GM12801 (cell line): Measurements from ENCODE around the gene LZTS2.

Experiments
- TF ChIP-seq, protein P1 (sequence below): IDR thresholded peaks from one replicate; pipeline ENCODE4 v1.5.1; 2011; ENCODE audit warnings: control low read depth; ENCODE audit not compliant: insufficient read length; ENCODE audit errors: extremely low read depth

Gene LZTS2

DNA sequence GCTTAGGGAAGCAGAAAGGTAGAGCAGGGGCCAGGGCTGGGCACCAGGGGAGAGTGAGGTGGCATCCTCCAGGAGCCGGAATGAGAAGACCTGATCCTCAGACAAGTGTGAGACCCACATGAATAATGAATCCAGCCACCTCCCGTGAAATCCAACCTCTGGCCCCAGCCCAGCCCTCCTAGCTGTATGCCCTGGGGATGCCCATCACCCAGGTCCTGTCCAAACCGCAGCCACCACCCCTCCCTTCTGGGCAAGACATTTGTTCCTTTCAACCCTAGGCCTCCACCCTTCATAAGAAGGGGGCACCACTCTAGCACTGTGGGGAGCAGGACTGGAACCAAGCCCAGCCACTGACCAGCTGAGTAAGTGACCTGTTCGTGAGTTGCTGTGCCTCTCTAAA, 21.6 kb downstream of the LZTS2 start:
- TF ChIP-seq, protein P1, sequence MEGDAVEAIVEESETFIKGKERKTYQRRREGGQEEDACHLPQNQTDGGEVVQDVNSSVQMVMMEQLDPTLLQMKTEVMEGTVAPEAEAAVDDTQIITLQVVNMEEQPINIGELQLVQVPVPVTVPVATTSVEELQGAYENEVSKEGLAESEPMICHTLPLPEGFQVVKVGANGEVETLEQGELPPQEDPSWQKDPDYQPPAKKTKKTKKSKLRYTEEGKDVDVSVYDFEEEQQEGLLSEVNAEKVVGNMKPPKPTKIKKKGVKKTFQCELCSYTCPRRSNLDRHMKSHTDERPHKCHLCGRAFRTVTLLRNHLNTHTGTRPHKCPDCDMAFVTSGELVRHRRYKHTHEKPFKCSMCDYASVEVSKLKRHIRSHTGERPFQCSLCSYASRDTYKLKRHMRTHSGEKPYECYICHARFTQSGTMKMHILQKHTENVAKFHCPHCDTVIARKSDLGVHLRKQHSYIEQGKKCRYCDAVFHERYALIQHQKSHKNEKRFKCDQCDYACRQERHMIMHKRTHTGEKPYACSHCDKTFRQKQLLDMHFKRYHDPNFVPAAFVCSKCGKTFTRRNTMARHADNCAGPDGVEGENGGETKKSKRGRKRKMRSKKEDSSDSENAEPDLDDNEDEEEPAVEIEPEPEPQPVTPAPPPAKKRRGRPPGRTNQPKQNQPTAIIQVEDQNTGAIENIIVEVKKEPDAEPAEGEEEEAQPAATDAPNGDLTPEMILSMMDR: no peak

DNA sequence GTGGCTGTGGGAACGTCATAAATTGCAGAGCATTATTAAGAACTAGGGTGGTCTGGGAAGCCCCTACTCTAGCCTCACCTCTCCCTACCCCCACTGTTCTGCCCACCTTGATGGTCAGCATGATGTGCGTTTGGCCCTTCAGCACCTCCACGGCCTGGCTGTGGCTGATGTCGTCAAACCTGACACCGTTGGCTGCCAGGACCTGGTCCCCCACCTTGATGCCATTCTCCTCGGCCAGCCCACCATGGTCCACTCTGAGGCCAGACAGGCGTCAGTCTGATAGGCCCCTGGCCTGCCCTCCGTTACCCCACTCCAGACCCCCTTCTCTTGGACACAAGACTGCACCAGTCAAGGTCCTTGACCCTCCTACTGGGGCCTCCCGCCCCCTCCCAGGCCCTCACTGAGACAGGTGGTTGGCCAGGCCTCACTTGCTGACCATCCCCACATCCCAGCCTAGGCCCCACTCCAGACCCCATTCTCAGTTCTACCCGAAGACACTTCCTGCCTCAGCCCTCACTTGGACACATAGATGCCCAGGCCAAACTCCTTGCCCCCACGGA, 22.2 kb downstream of the LZTS2 start:
- TF ChIP-seq, protein P1: no peak

GRCh38 chr10:101022967-101023705, 23.5 kb downstream of the LZTS2 start:
- TF ChIP-seq, protein P1: no peak

DNA sequence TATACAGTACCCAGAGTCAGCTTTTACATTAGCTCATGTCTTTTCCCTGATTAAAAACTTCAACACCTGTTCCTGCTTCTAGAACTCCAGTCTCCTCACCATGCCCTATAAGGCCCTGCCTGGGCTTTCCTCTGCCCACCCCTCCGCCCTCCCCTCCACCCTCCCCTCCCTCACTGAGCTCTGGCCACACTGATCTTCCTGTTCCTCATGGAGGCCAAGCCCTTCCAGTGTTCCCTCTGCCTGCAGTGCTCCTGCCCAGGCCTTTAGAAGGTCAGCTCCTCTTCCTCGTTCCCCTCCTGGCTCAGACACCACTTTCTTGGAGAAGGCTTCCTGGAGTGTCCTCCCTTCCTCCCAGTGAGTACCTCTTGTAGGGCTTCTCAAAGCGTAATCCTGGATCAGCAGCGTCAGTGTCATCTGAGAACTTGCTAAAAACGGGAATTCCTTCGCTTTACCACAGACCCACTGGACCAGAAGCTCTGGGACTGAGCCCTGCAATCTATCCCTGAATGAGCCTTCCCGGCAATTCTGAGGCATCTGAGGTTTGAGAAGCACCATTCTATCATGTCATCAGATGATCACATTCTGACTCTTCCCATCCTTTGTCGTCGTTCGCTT, 27.6 kb downstream of the LZTS2 start:
- TF ChIP-seq, protein P1: no peak

- TF ChIP-seq, protein P1: no peak
Measured at GRCh38 chr10:101028446-101029337, 29.1 kb downstream of the LZTS2 start.

GRCh38 chr10:101029520-101030295, 30.1 kb downstream of the LZTS2 start:
- TF ChIP-seq, protein P1: no peak
